Suprapubic skin (tissue), 3 donors: Measurements from ENCODE around the gene SCNN1G.
"Not testable (repeated sequence)": the region's sequence is repeated elsewhere in the genome, so short reads cannot be mapped to it uniquely, and the experiment has no call there.

Experiments used
- CTCF ChIP-seq, 2 donors: fragments of 200-600 bp in 1 of 2; fragments of 450-650 bp in 1 of 2; sonication (generic) in 1 of 2; IDR thresholded peaks; one replicate each; pipeline ENCODE4 v1.5.1; 2016 to 2019; ENCODE audit warnings: antibody characterized with exemption in 2 of 2, mild to moderate bottlenecking in 1 of 2, moderate library complexity in 1 of 2
- POLR2A ChIP-seq, 2 donors: fragments of 450-650 bp; IDR thresholded peaks; one replicate each; pipeline ENCODE4 v1.6.1; 2017; ENCODE audit warnings: antibody characterized with exemption in 2 of 2, mild to moderate bottlenecking in 2 of 2, moderate library complexity in 2 of 2

GRCh38 chr16:23144393-23144792 is 38.2 kb upstream of the SCNN1G start:
- TF ChIP-seq POLR2A, CTCF (IDR thresholded peaks at IDR 0.05): not testable (repeated sequence)
